Measurements from ENCODE around the gene PLEKHG3.
"Not testable (repeated sequence)": the region's sequence is repeated elsewhere in the genome, so short reads cannot be mapped to it uniquely, and the experiment has no call there.

The PLEKHG3 gene

GRCh38 chr14:64685371-64686281 is 18.6 kb upstream of the PLEKHG3 start:
- TF ChIP-seq CTCF (conservative IDR thresholded peaks at IDR 0.05; ENCODE audit: control insufficient read depth, insufficient read depth, low read depth, low read length), result no peak
- peak; percentile 19 for DNase-seq (ENCODE audit: low read depth)
- H3K4me3 ChIP-seq (ENCODE audit: control insufficient read depth, low read depth, low read length), result no peak overlapping the region

- no peak for TF ChIP-seq CTCF (conservative IDR thresholded peaks at IDR 0.05; ENCODE audit: control insufficient read depth, insufficient read depth, low read depth, low read length)
- DNase-seq (ENCODE audit: low read depth), result no peak
- H3K4me3 ChIP-seq (ENCODE audit: control insufficient read depth, low read depth, low read length), result no peak overlapping the region
Measured at GRCh38 chr14:64686282-64686615, 18.0 kb upstream of the PLEKHG3 start.

- no peak for DNase-seq (ENCODE audit: low read depth)
- TF ChIP-seq CTCF (conservative IDR thresholded peaks at IDR 0.05; ENCODE audit: control insufficient read depth, insufficient read depth, low read depth, low read length), result no peak
Measured at GRCh38 chr14:64688031-64688430, 16.2 kb upstream of the PLEKHG3 start.

GRCh38 chr14:64688811-64689281 is 15.4 kb upstream of the PLEKHG3 start:
- no peak for DNase-seq (ENCODE audit: low read depth)
- no peak for TF ChIP-seq CTCF (conservative IDR thresholded peaks at IDR 0.05; ENCODE audit: control insufficient read depth, insufficient read depth, low read depth, low read length)
- H3K4me3 ChIP-seq (ENCODE audit: control insufficient read depth, low read depth, low read length), result no peak overlapping the region

More at GRCh38 chr14:64688031-64688430, 16.2 kb upstream of the PLEKHG3 start:
- H3K4me3 ChIP-seq (ENCODE audit: control insufficient read depth, low read depth, low read length), result no peak overlapping the region

GRCh38 chr14:64689289-64689688 is 14.9 kb upstream of the PLEKHG3 start:
- DNase-seq (ENCODE audit: low read depth), result no peak
- H3K4me3 ChIP-seq (ENCODE audit: control insufficient read depth, low read depth, low read length), result no peak overlapping the region
- no peak for TF ChIP-seq CTCF (conservative IDR thresholded peaks at IDR 0.05; ENCODE audit: control insufficient read depth, insufficient read depth, low read depth, low read length)

GRCh38 chr14:64690607-64691006 is 13.6 kb upstream of the PLEKHG3 start:
- not testable (repeated sequence) for DNase-seq (ENCODE audit: low read depth)

GRCh38 chr14:64691376-64691775 is 12.8 kb upstream of the PLEKHG3 start:
- TF ChIP-seq CTCF (conservative IDR thresholded peaks at IDR 0.05; ENCODE audit: control insufficient read depth, insufficient read depth, low read depth, low read length), result no peak
- DNase-seq (ENCODE audit: low read depth), result no peak
- H3K4me3 ChIP-seq (ENCODE audit: control insufficient read depth, low read depth, low read length), result no peak overlapping the region

More at GRCh38 chr14:64690607-64691006, 13.6 kb upstream of the PLEKHG3 start:
- not testable (repeated sequence) for H3K4me3 ChIP-seq (ENCODE audit: control insufficient read depth, low read depth, low read length)
